COLO829 (cell line): ENCODE results near the gene DCBLD1.
A peak's percentile ranks its signal among the peaks of the same experiment; 100 is the strongest.

Source experiments
- DNase-seq: peaks from one replicate; pipeline ENCODE4 v3.0.0; 2012; ENCODE audit warnings: low spot score

DCBLD1 gene

GRCh38 chr6:117472667-117473066 is 9.8 kb upstream of the DCBLD1 start:
- DNase-seq, result no peak

- DNase-seq, result no peak
Observed at GRCh38 chr6:117473401-117473800, 9.1 kb upstream of the DCBLD1 start.

- no peak for DNase-seq
Observed at GRCh38 chr6:117477988-117478852, 4.3 kb upstream of the DCBLD1 start.

GRCh38 chr6:117478853-117479231 is 3.6 kb upstream of the DCBLD1 start:
- DNase-seq, result no peak

- DNase-seq, result no peak
Observed at GRCh38 chr6:117480651-117481050, 1.8 kb upstream of the DCBLD1 start.

- no peak for DNase-seq
Observed at GRCh38 chr6:117481278-117481925, 1.1 kb upstream of the DCBLD1 start.

- DNase-seq, result no peak
Observed at GRCh38 chr6:117481926-117482239, 591 bp upstream of the DCBLD1 start.

GRCh38 chr6:117483004-117483644 is 650 bp downstream of the DCBLD1 start:
- no peak for DNase-seq

- no peak for DNase-seq
Observed at GRCh38 chr6:117483645-117484016, 1.2 kb downstream of the DCBLD1 start.

- no peak for DNase-seq
Observed at GRCh38 chr6:117484052-117484646, 1.7 kb downstream of the DCBLD1 start.

GRCh38 chr6:117485433-117485832 is 3.0 kb downstream of the DCBLD1 start:
- peak; percentile 50 for DNase-seq

GRCh38 chr6:117487821-117488220 is 5.3 kb downstream of the DCBLD1 start:
- no peak for DNase-seq

GRCh38 chr6:117489003-117489402 is 6.5 kb downstream of the DCBLD1 start:
- no peak for DNase-seq

- DNase-seq, result no peak
Observed at GRCh38 chr6:117491916-117492315, 9.4 kb downstream of the DCBLD1 start.

- no peak for DNase-seq
Observed at GRCh38 chr6:117493470-117493869, 11.0 kb downstream of the DCBLD1 start.

GRCh38 chr6:117494283-117494682 is 11.8 kb downstream of the DCBLD1 start:
- no peak for DNase-seq

GRCh38 chr6:117494694-117495318 is 12.3 kb downstream of the DCBLD1 start:
- no peak for DNase-seq

GRCh38 chr6:117495425-117495824 is 13.0 kb downstream of the DCBLD1 start:
- DNase-seq, result no peak

- no peak for DNase-seq
Observed at GRCh38 chr6:117495869-117496268, 13.4 kb downstream of the DCBLD1 start.

- DNase-seq, result peak; percentile 43
Observed at GRCh38 chr6:117496383-117496990, 14.0 kb downstream of the DCBLD1 start.

- no peak for DNase-seq
Observed at GRCh38 chr6:117497237-117497636, 14.8 kb downstream of the DCBLD1 start.

- peak; percentile 58 for DNase-seq
Observed at GRCh38 chr6:117498159-117498558, 15.7 kb downstream of the DCBLD1 start.
